GM18498 (cell line): ENCODE data around the gene TTC5.
"Not testable (repeated sequence)": the region's sequence is repeated elsewhere in the genome, so short reads cannot be mapped to it uniquely, and the experiment has no call there.

Experiments used
- ATAC-seq: cut with Tn5 transposase; IDR thresholded peaks from one replicate; pipeline ENCODE4 v1.9.1; 2021; ENCODE audit warnings: mild to moderate bottlenecking, moderate library complexity; ENCODE audit not compliant: unreplicated experiment

The TTC5 gene

GRCh38 chr14:20305265-20306078 lies at the start of gene TTC5:
TSS of gene TTC5 (minus strand) at chr14:20305951. CDS start at chr14:20305937, 14 bp downstream.
- peak; percentile 97 for ATAC-seq

GRCh38 chr14:20350860-20351259 lies 45.1 kb upstream of the TTC5 start:
- ATAC-seq = no peak

- ATAC-seq = no peak
These were observed 44.5 kb upstream of the TTC5 start for GRCh38 chr14:20350282-20350681.

- no peak for ATAC-seq
These were observed 42.0 kb upstream of the TTC5 start for GRCh38 chr14:20347747-20348146.

- ATAC-seq = no peak
These were observed 41.0 kb upstream of the TTC5 start for GRCh38 chr14:20346713-20347112.

- no peak for ATAC-seq
These were observed 39.6 kb upstream of the TTC5 start for GRCh38 chr14:20345366-20345765.

GRCh38 chr14:20343862-20344220 lies 38.1 kb upstream of the TTC5 start:
- no peak for ATAC-seq

- ATAC-seq = peak; percentile 94
These were observed 37.5 kb upstream of the TTC5 start, which contains the start of gene PARP2 for GRCh38 chr14:20343092-20343861. TSS of gene PARP2 (plus strand) at chr14:20343635. CDS start at chr14:20343642, 7 bp downstream.

GRCh38 chr14:20341646-20342045 lies 35.9 kb upstream of the TTC5 start:
- no peak for ATAC-seq

- not testable (repeated sequence) for ATAC-seq
These were observed 35.3 kb upstream of the TTC5 start for GRCh38 chr14:20341032-20341431.

GRCh38 chr14:20334017-20334416 lies 28.3 kb upstream of the TTC5 start:
- no peak for ATAC-seq

- ATAC-seq = no peak
These were observed 27.7 kb upstream of the TTC5 start for GRCh38 chr14:20333494-20333841.

- ATAC-seq = peak; percentile 97
These were observed 27.2 kb upstream of the TTC5 start, which contains the start of gene CCNB1IP1 for GRCh38 chr14:20332788-20333493. TSS of gene CCNB1IP1 (minus strand) at chr14:20333279. CDS start at chr14:20316523, 16,756 bp downstream.

GRCh38 chr14:20332431-20332787 lies 26.7 kb upstream of the TTC5 start:
- no peak for ATAC-seq

- no peak for ATAC-seq
These were observed 25.4 kb upstream of the TTC5 start for GRCh38 chr14:20331053-20331613.

- no peak for ATAC-seq
These were observed 23.6 kb upstream of the TTC5 start for GRCh38 chr14:20329355-20329754.

GRCh38 chr14:20328705-20329104 lies 23.0 kb upstream of the TTC5 start:
- ATAC-seq = no peak

GRCh38 chr14:20327005-20327869 lies 21.5 kb upstream of the TTC5 start:
- ATAC-seq = peak; percentile 61

- ATAC-seq = no peak
These were observed 12.0 kb upstream of the TTC5 start for GRCh38 chr14:20317720-20318119.

GRCh38 chr14:20314026-20314425 lies 8.3 kb upstream of the TTC5 start:
- no peak for ATAC-seq
